CD4-positive, alpha-beta T cell treated with Interleukin-17A for 1 hour (primary cell): ENCODE results near the gene CACNA1B.
"Not testable (repeated sequence)": the region's sequence is repeated elsewhere in the genome, so short reads cannot be mapped to it uniquely, and the experiment has no call there.

Source experiments
- DNase-seq: peaks from one replicate; pipeline ENCODE4 v3.0.0-alpha.2; 2020

The CACNA1B gene

DNA sequence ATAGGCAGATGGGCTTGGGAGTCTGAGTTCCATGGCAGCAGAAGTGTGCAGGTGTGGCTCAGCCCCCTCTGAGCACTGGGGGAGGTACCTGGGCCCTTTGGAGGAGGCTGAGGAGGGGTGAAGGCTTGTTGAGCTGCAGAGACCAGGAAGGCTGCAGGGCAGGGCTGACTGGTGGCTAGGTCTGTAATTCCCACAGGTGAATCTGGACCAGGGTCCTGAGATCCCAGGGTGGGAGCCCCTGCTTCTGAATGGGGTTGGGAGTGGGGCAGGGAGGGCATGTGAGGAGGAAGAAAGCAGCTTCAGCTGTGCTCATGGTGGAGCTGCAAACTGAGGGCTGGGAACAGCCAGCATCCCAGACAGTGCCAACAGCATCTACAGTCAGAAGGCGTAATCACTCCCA lies 111.1 kb downstream of the CACNA1B start:
- no peak for DNase-seq

DNA sequence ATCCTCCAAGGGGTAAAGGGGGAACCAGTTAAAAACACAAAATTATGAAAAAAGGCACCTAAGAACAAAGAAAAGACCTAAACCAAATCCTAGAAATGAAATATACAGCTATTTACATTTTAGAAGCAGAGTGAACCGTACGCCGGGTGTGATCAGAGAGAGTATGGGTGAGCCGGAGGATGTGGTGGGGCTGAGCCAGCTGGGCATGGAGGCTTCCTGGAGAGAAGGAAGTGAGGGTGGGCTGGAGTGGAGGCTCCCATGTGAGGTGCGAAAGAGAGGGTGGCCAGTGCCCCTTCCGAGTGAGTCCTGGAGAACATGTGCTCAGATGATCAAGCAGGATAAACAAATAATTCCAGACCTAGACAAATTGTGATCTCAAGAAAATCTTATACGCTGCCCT lies 111.6 kb downstream of the CACNA1B start:
- DNase-seq: no peak

DNA sequence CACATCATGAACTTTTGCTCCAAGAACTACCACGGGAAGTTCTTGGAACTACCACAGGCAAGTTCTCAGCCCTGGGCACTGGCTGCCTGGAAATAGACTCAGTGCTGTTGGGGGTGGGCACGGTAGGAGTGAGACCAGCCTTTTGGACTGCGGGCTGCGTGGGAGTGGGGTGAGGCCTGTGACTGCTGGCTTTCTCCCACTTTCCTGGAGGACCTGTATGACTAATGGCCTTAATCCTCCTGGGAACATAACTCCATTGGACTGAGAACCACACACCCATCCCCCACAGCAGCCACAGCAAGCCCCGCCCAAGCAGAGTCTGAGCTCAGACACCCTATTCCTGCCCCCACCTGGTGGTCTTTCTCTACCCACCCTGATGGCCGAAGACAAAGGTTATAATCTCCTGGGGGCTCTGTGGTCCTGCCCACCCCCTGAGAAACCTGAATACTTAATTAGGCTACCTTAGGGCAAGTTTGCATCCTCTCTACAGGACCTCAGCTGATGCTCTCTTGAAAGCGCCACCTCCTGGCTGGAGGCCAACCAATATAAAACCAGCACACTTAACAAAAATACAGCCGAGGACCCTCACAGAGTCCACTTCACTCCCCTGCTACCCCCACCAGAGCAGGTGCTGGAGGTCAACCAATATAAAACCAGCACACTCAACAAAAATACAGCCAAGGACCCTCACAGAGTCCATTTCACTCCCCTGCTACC lies 112.6 kb downstream of the CACNA1B start:
- no peak for DNase-seq

DNA sequence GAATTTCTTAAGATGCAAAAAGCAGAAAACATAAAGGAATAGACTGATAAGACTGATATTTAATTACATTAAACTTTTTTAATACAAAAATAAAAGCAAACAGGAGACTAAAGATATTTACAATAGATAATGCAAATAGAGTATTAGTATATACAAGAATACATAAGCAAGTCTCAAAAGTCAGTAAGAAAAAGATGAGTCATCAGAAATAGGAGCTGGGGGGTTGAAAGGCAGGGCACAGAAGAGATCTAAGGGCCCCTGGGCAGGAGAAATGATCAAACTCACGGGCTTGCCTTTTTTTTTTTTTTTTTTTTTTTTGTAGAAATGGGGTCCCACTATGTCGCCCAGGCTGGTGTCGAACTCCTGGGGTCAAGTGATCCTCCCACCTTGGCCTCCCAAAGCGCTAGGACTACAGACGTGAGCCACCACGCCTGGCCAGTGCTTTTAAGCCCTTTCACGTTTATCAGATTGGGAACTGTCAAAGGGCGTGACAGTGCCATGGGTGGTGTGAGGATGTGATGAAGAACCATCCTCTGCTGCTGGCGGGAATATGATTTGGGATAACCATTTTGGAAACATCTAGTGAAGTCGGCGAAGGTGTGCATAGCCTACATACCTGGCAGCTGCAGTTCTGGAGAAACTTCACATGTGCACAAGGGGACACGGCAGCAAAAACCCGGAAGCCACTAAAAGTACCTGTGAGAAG lies 126.1 kb downstream of the CACNA1B start:
- DNase-seq: no peak

DNA sequence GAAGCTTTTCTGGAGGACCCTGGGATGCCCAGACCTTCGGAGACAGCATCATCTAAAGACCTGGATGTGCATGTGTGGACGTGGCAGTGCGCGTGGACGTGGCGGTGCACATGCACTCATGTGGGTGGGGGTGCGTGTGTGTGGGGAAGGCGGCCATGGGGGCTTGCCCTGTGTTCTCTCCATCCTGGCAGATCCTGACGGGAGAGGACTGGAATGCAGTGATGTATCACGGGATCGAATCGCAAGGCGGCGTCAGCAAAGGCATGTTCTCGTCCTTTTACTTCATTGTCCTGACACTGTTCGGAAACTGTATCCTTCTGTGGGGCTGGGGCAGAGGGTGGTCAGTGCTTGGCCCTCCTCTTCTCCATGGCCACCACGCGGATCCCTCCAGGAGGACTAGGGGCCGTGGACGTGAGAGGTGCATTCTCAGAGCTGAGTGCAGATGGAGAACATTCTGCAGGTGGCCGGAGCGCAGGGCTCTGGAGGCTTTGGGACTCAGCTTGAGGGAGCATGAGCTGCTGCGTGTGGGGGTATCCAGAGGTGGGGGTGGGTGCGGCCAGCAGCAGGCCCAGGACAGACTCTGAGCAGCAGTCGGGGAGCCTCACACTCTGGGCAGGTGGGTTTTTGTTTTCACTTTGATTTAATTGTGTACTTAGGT lies 129.1 kb downstream of the CACNA1B start:
- no peak for DNase-seq

DNA sequence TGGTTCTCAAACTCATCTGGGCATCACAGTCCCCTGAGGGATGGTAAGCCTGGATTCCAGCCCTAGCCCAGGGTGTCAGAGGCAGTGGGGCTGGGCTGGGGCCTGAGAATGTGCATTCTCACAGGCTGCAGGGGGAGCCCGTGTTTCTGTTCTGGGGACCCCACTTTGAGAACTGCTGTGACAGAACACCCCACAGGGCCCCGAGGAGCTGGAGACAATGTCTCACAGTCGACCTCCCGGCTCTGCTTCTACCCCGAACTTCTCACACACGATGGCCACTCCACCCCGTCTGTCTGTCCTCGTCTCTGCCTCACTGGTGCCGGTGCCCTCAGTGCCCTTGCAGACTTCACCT lies 130.0 kb downstream of the CACNA1B start:
- DNase-seq: no peak

DNA sequence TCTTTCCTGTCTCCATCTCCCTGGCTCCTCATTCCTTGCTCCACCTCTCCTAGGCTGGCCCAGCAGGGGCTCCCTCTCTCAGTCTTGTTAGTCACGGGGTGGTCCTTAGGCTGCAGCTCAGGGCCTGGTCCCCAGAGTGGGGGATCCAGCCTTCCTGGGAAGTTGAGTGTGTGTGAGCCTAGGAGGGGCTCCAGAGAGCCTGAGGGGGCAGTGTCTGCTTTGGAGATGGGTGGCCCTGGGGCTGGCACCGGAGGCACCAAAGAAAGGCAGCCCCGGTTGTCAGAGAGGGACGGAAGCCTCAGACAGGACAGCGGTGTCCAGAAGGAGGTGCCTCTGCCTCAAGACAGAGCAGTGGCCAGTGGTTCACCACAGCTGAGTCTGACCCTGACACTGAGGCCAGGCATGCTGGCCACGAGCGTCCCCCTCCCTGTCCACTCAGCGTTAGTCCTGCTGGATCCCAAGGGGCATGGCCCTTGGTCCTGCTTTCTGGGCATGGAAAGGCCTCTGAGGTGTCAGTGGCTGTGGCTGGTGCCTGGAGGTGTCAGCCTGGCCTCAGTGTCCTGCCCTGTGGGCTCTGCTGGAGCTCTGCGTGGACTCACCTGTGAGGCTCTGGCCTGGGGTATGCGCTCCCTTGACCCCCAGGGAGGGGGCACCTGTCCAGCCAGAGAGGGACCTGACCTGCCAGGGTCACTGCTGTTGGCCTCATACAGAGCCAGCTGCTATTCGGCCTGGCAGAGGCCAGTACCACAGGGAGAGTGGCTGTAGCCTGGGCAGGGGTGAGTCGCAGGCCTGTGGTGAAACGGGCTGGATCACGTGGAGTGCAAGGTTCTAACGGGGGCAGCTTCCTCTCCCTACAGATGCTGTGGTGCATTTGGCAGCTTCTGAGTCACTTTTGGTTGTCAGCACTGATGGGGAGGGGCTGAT lies 130.6 kb downstream of the CACNA1B start:
- no peak for DNase-seq

DNA sequence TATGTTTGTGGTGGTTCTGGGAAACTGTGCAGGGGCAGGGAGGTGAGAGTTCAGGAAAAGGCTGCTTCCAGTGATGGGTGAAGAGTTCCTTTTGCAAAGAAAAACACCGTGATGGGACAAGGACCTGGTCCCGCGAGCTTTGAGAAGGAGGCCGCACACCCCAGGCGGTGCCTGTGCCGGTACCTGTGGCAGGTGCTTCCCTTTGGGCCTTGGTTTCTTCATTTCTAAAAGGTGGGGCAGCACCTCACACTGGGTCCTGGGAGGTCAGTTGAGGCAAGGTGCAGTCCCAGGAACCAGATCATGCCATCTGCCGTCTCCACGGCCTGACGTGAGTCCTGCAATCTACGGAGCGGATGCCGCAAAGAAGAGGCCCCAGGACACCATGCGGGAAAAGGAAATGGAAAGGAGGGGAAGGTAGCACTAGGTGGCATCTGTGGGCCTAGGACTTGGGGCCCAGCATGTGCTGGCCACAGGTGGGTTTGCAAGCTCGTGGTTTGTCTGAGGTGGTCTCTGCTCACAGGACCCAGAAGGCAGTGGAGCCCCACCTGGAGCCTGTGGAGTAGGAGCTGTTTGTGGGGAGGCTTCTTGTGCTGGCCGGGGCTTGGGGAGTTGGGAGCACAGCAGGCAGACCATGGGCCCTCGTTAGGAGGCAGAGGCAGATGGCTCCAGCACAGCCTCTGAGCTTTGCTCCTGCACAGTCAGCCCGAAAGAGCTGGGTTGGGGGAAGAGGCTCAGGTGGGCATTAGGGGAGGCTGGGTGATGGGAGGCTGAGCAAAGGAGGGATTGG lies 131.6 kb downstream of the CACNA1B start:
- DNase-seq: no peak

DNA sequence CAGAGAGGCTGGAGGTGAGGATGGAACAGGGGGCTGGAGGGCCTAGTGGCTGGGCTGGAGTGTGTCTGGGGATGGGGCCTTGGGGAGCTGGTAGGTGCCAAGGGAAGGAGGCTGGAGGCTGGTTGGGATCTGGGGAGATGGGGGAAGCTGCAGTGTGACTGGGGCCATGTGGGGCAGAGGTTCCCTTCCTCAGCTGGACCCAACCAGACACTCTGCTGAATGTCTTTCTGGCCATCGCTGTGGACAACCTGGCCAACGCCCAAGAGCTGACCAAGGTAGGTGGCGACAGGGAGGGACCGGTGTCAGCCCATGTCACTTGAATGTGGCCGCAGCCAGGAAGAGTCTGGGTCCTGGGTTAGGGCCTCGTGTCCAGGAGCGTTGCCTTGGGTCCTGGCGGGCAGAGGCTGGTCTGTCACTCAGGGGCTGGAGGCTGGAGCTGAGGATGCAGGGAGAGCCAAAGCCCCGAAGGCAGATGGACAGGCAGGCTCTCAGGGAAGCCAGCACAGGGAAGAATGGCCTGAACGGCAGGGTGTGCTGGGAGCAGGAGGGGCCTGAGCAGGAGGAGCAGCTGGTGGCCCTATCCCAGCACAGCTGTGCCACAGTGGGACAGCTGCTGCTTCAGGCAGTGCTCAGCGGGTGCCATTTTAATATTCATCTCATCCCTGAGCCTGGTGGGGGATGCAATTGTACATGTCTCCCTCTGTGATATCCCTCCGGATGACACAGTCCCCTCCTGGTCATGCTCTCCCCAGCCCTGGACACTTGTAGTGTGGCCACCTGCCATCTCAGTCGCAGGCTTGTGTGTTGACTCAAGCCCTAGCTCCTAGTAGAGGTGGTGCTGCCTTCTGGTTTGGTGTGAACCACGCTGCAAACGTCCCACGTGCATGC lies 132.5 kb downstream of the CACNA1B start:
- no peak for DNase-seq

DNA sequence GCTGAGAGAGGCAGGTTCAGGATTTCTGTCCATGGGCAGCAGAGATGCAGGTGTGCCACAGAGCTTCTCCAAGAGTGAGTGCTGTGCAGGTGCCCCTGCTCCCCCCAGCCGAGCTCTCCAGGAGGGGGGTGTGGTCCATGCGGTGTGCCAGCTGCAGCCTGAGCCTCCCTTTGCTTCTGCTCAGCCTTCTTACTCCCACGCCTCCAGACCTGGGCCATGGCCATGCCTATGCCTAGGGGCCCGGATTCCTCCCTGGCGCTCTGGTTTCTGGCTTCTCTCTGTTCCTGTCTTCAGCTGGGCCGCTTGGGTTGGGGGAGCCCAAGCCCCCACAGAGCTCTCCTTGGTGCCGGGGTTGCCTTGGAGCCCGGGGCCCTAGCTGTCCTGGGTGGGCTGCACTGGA lies 133.3 kb downstream of the CACNA1B start:
- no peak for DNase-seq

DNA sequence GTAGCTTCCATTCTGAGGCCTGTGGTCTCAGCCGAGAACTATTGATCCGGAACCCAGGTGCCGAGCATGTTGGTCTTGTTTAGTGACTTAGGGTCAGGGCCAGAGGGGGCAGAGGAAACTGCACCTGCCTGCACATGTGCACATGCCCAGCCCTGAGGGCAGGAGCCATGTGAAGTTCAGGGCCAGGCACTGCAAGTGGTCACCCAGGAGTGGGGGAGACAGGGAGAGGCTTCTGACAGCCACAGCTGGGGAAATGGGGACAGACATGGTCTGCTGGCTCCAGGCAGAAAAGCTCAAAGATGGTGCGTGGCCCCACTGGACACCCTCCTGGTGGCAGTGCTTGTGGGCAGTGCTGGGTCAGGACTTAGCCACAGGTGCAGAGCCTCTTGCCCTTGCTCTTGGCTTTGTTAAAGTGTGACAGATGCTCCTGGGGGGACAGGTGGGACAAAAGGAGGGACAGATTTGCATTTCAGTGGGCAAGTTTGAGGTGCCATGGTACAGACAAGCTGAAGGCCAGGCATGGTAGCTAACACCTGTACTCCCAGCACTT lies 134.4 kb downstream of the CACNA1B start:
- no peak for DNase-seq

DNA sequence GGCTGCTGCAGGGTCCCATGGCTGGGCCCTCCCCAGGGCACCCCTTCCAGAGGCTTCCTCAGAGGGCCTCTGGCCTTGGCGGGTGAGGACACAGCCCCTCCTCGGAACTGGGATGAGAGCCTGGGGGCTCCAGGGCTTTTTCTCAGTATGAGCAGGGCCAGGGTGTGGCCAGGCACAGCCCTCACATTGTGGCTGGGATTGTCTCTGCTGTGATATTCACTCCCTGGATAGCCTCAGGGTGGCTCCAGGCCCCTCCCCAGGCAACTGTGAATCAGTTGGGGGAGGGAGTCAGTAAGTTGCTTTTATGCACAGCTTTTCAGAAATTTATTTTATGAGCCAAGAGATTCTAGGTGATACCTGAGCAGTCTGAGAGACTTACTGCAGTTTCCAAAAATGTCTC lies 135.7 kb downstream of the CACNA1B start:
- DNase-seq: no peak

DNA sequence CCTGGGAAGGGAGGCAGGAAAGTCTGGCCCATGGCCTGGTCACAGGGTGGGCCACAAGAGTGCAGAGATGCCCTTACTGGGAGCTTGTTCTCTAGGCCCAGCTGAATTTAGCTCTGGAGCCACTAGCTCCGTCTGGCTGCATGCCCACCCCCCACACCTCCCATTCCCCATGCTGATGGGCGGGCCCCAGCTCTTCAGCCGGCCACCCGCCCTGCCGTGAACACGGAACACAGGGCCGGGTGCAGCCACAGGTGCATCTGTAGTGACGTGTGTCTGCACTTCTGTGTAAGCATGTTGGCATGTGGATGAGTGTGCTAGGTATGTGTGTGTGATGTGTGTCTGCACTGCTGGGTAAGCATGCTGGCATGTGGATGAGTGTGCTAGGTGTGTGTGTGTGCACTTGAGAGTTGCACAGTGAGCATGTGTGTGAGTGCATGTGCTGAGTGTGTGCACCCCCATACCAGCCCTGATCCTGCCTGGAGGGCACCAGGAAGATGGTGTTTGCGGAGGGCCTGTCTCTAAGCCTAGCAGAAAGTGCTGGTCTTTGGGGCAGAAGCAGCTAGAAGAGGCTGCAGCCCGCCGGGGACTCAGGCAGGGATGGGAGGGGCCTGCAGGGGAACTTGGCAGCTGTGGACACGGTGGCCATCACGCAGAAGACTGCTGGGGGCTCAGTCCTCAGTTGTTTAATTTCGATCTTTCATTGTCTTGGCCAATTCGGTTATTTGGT lies 136.4 kb downstream of the CACNA1B start:
- no peak for DNase-seq

DNA sequence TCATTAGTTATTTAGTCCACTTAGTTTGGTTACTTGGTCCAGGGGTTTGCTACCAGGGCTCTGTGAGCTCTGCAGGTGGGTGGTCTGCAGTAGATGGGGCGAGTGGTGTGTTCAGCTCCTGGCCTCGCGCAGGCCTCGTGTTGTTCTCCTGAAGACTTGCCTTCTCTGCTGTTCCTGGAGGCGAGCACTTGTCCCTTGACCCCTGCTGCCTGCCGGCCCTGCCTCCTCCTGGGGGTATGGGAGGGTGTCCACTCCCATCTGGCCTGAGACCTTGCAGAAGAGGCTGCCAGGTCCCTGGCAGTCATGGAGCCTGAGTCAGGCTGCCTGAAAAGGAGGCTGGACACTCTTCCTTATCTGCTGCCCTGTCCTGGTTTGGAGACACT lies 137.0 kb downstream of the CACNA1B start:
- no peak for DNase-seq

DNA sequence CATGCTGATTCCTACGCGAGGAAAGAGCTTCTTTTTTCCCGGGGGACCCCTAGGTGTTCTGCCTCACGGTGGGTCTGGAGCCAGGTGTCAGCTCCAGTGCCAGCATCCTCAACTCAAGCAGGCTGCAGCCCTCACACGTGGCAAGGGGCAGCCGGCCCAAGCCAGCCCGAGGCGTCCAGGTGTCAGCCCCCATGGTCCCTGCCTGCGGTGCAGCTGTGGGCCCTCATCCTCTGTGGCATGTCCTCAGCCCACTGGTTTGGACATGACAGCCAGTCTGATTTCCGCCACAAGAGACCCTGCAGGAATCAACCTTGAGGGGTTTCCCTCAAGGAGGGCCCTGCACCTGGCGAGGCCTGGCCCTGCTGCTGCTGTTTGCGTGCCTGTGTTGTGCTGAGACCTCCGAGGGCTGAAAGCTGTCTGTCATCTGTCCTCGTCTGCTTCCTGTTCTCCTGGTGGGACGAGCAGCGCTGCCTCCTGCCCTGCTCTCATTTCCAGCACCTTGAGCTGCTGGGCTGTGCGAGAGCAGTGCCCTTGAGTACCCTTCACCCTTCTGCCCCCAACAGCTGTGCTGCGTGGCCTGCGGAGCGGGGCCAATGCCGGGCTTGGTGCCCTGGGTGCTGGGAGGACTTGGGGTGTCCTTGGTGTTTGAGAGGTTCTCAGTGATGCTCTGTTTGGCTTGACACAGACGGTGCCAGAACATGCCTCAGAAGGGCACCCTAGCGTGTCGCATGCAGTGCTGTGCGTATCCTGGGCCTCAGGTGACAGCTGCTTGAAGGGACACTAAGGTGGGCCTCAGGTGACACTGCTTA lies 137.6 kb downstream of the CACNA1B start:
- DNase-seq: no peak

DNA sequence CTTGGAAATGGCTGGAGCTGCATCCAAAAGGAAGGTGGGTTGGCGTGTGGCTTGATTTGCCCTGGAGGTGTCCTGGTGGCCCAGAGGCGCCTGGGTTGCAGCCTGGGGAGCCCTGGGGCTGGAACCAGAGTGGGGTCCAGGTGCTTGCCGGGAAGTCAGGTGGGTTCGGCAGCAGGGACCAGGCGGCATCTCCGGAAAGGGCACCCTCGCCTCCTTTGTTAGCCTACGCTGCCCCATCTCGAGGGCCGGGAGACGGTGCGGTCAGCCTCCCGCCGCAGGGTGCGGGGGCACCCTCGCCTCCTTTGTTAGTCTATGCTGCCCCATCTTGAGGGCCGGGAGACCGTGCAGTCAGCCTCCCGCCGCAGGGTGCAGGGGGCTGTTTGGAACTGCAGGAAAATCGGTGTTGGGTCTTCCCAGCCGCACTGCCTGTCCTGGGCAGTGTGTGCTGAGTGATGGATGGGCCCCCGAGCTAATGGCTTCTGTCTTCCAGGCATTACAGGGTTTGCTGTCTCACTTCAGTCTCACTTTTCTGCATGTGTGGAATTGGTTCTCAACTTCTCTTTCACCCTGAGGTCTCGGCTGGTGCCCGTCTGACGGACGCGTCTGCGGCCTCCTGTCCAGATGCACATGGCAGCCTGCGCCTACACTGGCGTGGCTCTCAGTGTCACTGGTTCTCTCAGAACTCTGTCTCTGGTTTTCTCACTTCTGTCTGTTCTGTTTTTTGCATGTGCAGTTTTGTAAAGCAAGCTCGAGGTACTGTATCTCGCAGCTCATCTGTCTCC lies 139.0 kb downstream of the CACNA1B start:
- DNase-seq: no peak

DNA sequence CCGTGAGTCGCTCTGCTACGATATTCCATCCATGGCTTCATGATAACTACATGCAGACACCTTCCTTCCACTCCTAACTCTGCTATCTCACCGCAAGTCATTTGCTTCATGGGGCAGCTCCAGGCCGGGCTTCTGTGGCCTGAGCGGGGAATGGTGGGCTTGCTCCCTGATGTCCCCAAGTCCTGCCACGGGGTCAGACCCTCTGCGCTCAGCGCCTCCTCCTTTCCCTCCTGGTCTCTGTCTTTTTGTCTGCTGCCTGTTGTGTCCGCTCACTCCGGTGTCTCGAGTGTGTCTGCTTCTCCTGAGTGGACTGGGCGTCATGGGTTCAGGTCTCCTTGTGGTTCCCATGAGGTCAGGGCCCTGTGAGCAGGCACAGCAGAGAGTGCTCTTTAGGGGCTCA lies 139.6 kb downstream of the CACNA1B start:
- no peak for DNase-seq

DNA sequence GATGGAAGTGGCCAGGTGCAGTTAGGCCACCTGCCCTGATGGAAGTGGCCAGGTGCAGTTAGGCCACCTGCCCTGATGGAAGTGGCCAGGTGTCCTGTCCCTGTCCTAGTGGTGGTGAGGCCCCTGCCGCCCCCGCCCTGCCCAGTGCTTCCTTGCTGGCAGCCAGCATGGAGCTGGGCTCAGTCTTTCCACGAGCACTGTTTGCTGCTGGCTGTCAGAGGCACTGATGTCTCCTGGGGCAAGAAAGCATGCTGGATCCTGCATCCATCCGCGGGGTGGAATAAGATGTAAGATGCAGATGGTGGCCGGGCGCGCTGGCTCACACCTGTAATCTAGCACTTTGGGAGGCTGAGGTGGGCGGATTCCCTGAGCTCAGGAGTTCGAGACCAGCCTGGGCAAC lies 141.9 kb downstream of the CACNA1B start:
- not testable (repeated sequence) for DNase-seq
